ENCODE results near the gene ANGPTL2. TPM values are rescaled to one million over a fixed set of nuclear protein-coding genes. Genes with fewer than 3 reads are reported as not detected.

Gene ANGPTL2
- total and polyA plus RNA-seq, 3 experiments from 2014 or later = not detected

GRCh38 chr9:127053057-127053821 is 69.2 kb downstream of the ANGPTL2 start:
- Histone ChIP-seq H3K4me1 (ENCODE audit: insufficient read depth, low read length) (peaks cover 16% of the 10 kb centered on the region), H3K27ac (ENCODE audit: low read depth, low read length) (no peak overlapping the region), H3K9me3 (ENCODE audit: low read length) (no peaks in the 10 kb centered on the region), H3K27me3 (ENCODE audit: insufficient read depth, low read length, poor library complexity, severe bottlenecking) (no peaks in the 10 kb centered on the region), H3K4me3 (ENCODE audit: low read length) (no peak overlapping the region), H3K36me3 (ENCODE audit: insufficient read depth, low read length) (no peaks in the 10 kb centered on the region)
- Mint-ChIP-seq H3K36me3 (peaks cover 0 to 7% (median 2%) of the 10 kb centered on the region in 3 donors), H3K4me3 (no peak overlapping the region), H3K9me3 (no peaks in the 10 kb centered on the region), H3K27ac (peak overlapping the region in 1 of 8 donors; percentile 15), H3K4me1 (peaks cover 20 to 26% (median 24%) of the 10 kb centered on the region in 3 donors), H3K27me3 (no peaks in the 10 kb centered on the region)
- DNase-seq = no peak
- ChIA-PET POLR2A (no interaction called here), CTCF (no interaction called here)

- POLR2A ChIA-PET = no interaction called here
- Histone ChIP-seq H3K27me3 (ENCODE audit: insufficient read depth, low read length, poor library complexity, severe bottlenecking) (no peaks in the 10 kb centered on the region), H3K4me1 (ENCODE audit: insufficient read depth, low read length) (peaks cover 19% of the 10 kb centered on the region), H3K9me3 (ENCODE audit: low read length) (no peaks in the 10 kb centered on the region), H3K27ac (ENCODE audit: low read depth, low read length) (no peak overlapping the region), H3K4me3 (ENCODE audit: low read length) (no peak overlapping the region), H3K36me3 (ENCODE audit: insufficient read depth, low read length) (no peaks in the 10 kb centered on the region)
- DNase-seq = no peak
- H3K4me1 Mint-ChIP-seq = peaks cover 25 to 29% (median 27%) of the 10 kb centered on the region in 3 donors
- no peaks in the 10 kb centered on the region for H3K9me3 Mint-ChIP-seq
- no peaks in the 10 kb centered on the region for H3K27me3 Mint-ChIP-seq
- CTCF ChIA-PET = no interaction called here
- H3K27ac Mint-ChIP-seq = peak overlapping the region in 3 of 8 donors; percentile 8 to 68 (median 32)
- H3K4me3 Mint-ChIP-seq = no peak overlapping the region
- H3K36me3 Mint-ChIP-seq = peaks cover 0 to 7% (median 2%) of the 10 kb centered on the region in 3 donors
These were observed 70.4 kb downstream of the ANGPTL2 start for GRCh38 chr9:127051881-127052595.

- Histone ChIP-seq H3K27me3 (ENCODE audit: insufficient read depth, low read length, poor library complexity, severe bottlenecking) (no peaks in the 10 kb centered on the region), H3K27ac (ENCODE audit: low read depth, low read length) (no peak overlapping the region), H3K4me1 (ENCODE audit: insufficient read depth, low read length) (peaks cover 19% of the 10 kb centered on the region), H3K9me3 (ENCODE audit: low read length) (no peaks in the 10 kb centered on the region), H3K36me3 (ENCODE audit: insufficient read depth, low read length) (no peaks in the 10 kb centered on the region), H3K4me3 (ENCODE audit: low read length) (no peak overlapping the region)
- DNase-seq = no peak
- POLR2A ChIA-PET = no interaction called here
- no peaks in the 10 kb centered on the region for H3K27me3 Mint-ChIP-seq
- H3K27ac Mint-ChIP-seq = peak overlapping the region in 5 of 8 donors; percentile 5 to 75 (median 8)
- CTCF ChIA-PET = interaction anchor here (1.5 kb wide), 1 partner anchor 15 kb away, joined by 3 read pairs; no protein-coding TSS in a partner anchor
- peaks cover 25 to 30% (median 27%) of the 10 kb centered on the region in 3 donors for H3K4me1 Mint-ChIP-seq
- H3K9me3 Mint-ChIP-seq = no peaks in the 10 kb centered on the region
- H3K36me3 Mint-ChIP-seq = peaks cover 0 to 4% (median 2%) of the 10 kb centered on the region in 3 donors
- H3K4me3 Mint-ChIP-seq = no peak overlapping the region
These were observed 71.8 kb downstream of the ANGPTL2 start for GRCh38 chr9:127050591-127051001.

- H3K36me3 Mint-ChIP-seq = peaks cover 0 to 4% (median 2%) of the 10 kb centered on the region in 3 donors
- no peaks in the 10 kb centered on the region for H3K9me3 ChIP-seq (ENCODE audit: low read length)
These were observed 72.3 kb downstream of the ANGPTL2 start for GRCh38 chr9:127050152-127050551.

GRCh38 chr9:127049581-127049980 is 72.9 kb downstream of the ANGPTL2 start:
- Histone ChIP-seq H3K4me1 (ENCODE audit: insufficient read depth, low read length) (peaks cover 19% of the 10 kb centered on the region), H3K36me3 (ENCODE audit: insufficient read depth, low read length) (no peaks in the 10 kb centered on the region), H3K9me3 (ENCODE audit: low read length) (no peaks in the 10 kb centered on the region), H3K27me3 (ENCODE audit: insufficient read depth, low read length, poor library complexity, severe bottlenecking) (no peaks in the 10 kb centered on the region), H3K4me3 (ENCODE audit: low read length) (no peak overlapping the region), H3K27ac (ENCODE audit: low read depth, low read length) (no peak overlapping the region)
- peaks cover 0 to 4% (median 2%) of the 10 kb centered on the region in 3 donors for H3K36me3 Mint-ChIP-seq
- ChIA-PET CTCF (interaction anchor here (0.9 to 1.5 kb wide), 3 partner anchors 16 to 109 kb away, joined by 3 to 4 read pairs (median 3); no protein-coding TSS in a partner anchor), POLR2A (no interaction called here)
- DNase-seq = no peak
- H3K27ac Mint-ChIP-seq = peak overlapping the region in 1 of 8 donors; percentile 31
- H3K4me3 Mint-ChIP-seq = peak overlapping the region in 3 of 7 donors; percentile 5 to 27 (median 17)
- H3K4me1 Mint-ChIP-seq = peaks cover 25 to 30% (median 27%) of the 10 kb centered on the region in 3 donors
- H3K27me3 Mint-ChIP-seq = no peaks in the 10 kb centered on the region
- H3K9me3 Mint-ChIP-seq = no peaks in the 10 kb centered on the region

More at GRCh38 chr9:127050152-127050551, 72.3 kb downstream of the ANGPTL2 start:
- DNase-seq = no peak
- ChIA-PET CTCF (interaction anchor here (1.5 kb wide), 1 partner anchor 15 kb away, joined by 3 read pairs; no protein-coding TSS in a partner anchor), POLR2A (no interaction called here)
- H3K4me1 Mint-ChIP-seq = peaks cover 25 to 30% (median 27%) of the 10 kb centered on the region in 3 donors
- peak overlapping the region in 3 of 8 donors; percentile 8 to 68 (median 39) for H3K27ac Mint-ChIP-seq
- Histone ChIP-seq H3K36me3 (ENCODE audit: insufficient read depth, low read length) (no peaks in the 10 kb centered on the region), H3K4me1 (ENCODE audit: insufficient read depth, low read length) (peaks cover 19% of the 10 kb centered on the region), H3K27me3 (ENCODE audit: insufficient read depth, low read length, poor library complexity, severe bottlenecking) (no peaks in the 10 kb centered on the region), H3K4me3 (ENCODE audit: low read length) (no peak overlapping the region), H3K27ac (ENCODE audit: low read depth, low read length) (no peak overlapping the region)
- H3K27me3 Mint-ChIP-seq = no peaks in the 10 kb centered on the region
- H3K4me3 Mint-ChIP-seq = no peak overlapping the region
- no peaks in the 10 kb centered on the region for H3K9me3 Mint-ChIP-seq

- Histone ChIP-seq H3K4me1 (ENCODE audit: insufficient read depth, low read length) (peaks cover 19% of the 10 kb centered on the region), H3K9me3 (ENCODE audit: low read length) (no peaks in the 10 kb centered on the region), H3K27ac (ENCODE audit: low read depth, low read length) (no peak overlapping the region), H3K27me3 (ENCODE audit: insufficient read depth, low read length, poor library complexity, severe bottlenecking) (no peaks in the 10 kb centered on the region), H3K36me3 (ENCODE audit: insufficient read depth, low read length) (no peaks in the 10 kb centered on the region), H3K4me3 (ENCODE audit: low read length) (no peak overlapping the region)
- POLR2A ChIA-PET = no interaction called here
- peaks cover 0 to 2% (median 2%) of the 10 kb centered on the region in 3 donors for H3K36me3 Mint-ChIP-seq
- H3K27me3 Mint-ChIP-seq = no peaks in the 10 kb centered on the region
- H3K27ac Mint-ChIP-seq = peak overlapping the region in 7 of 8 donors; percentile 4 to 85 (median 44)
- DNase-seq = peak in 2 of 5 donors; percentile 5 to 10
- H3K9me3 Mint-ChIP-seq = no peaks in the 10 kb centered on the region
- CTCF ChIA-PET = interaction anchor here (0.9 to 1.5 kb wide), 3 partner anchors 16 to 108 kb away, joined by 3 to 4 read pairs (median 3); no protein-coding TSS in a partner anchor
- H3K4me1 Mint-ChIP-seq = peaks cover 25 to 30% (median 27%) of the 10 kb centered on the region in 3 donors
- peak overlapping the region; percentile 5 to 82 (median 71) for H3K4me3 Mint-ChIP-seq
These were observed 73.4 kb downstream of the ANGPTL2 start for GRCh38 chr9:127049044-127049443.

- Mint-ChIP-seq H3K9me3 (no peaks in the 10 kb centered on the region), H3K27me3 (no peaks in the 10 kb centered on the region), H3K27ac (peak overlapping the region in 6 of 8 donors; percentile 3 to 94 (median 66)), H3K4me1 (peaks cover 25 to 30% (median 27%) of the 10 kb centered on the region in 3 donors), H3K36me3 (peaks cover 0 to 4% (median 0%) of the 10 kb centered on the region in 3 donors), H3K4me3 (peak overlapping the region in 3 of 7 donors; percentile 17 to 87 (median 41))
- DNase-seq = no peak
- Histone ChIP-seq H3K4me1 (ENCODE audit: insufficient read depth, low read length) (peaks cover 19% of the 10 kb centered on the region), H3K27me3 (ENCODE audit: insufficient read depth, low read length, poor library complexity, severe bottlenecking) (no peaks in the 10 kb centered on the region), H3K9me3 (ENCODE audit: low read length) (no peaks in the 10 kb centered on the region), H3K36me3 (ENCODE audit: insufficient read depth, low read length) (no peaks in the 10 kb centered on the region), H3K27ac (ENCODE audit: low read depth, low read length) (no peak overlapping the region), H3K4me3 (ENCODE audit: low read length) (no peak overlapping the region)
- POLR2A ChIA-PET = no interaction called here
- CTCF ChIA-PET = interaction anchor here (0.8 kb wide), 1 partner anchor 62 kb away, joined by 3 read pairs; no protein-coding TSS in a partner anchor
These were observed 74.5 kb downstream of the ANGPTL2 start for GRCh38 chr9:127047971-127048370.
